ENCODE data around the gene GPHN. TPM values are rescaled to one million over a fixed set of nuclear protein-coding genes. Genes with fewer than 3 reads are reported as not detected.

The GPHN gene
- total RNA-seq, 1 experiment from 2014 or later = 18.1 TPM

GRCh38 chr14:66514213-66514612, 6.3 kb downstream of the GPHN start:
- CTCF ChIA-PET = no interaction called here
- TF ChIP-seq ZNF396 (CRISPR knock-in tag; IDR thresholded peaks at IDR 0.05; ENCODE audit: borderline replicate concordance) (no peak), ZNF532 (CRISPR knock-in tag; IDR thresholded peaks at IDR 0.05; ENCODE audit: borderline replicate concordance) (no peak), ATF6 (CRISPR knock-in tag; IDR thresholded peaks at IDR 0.05) (no peak), KAT7 (CRISPR knock-in tag; IDR thresholded peaks at IDR 0.05; ENCODE audit: borderline replicate concordance) (no peak), CREM (CRISPR knock-in tag; IDR thresholded peaks at IDR 0.05) (no peak), ZNF281 (CRISPR knock-in tag; IDR thresholded peaks at IDR 0.05) (no peak), NFE2L1 (CRISPR knock-in tag; IDR thresholded peaks at IDR 0.05) (no peak), SMAD4 (CRISPR knock-in tag; IDR thresholded peaks at IDR 0.05) (no peak), E2F1 (CRISPR knock-in tag; IDR thresholded peaks at IDR 0.05) (no peak), ZNF512 (CRISPR knock-in tag; IDR thresholded peaks at IDR 0.05; ENCODE audit: borderline replicate concordance) (no peak), EMX1 (CRISPR knock-in tag; IDR thresholded peaks at IDR 0.05) (no peak)
- peaks cover 14% of the 10 kb centered on the region for H3K27me3 Mint-ChIP-seq (ENCODE audit: low read depth)
- DNase-seq (ENCODE audit: low spot score) = no peak
- H3K4me1 Mint-ChIP-seq = peaks cover 10% of the 10 kb centered on the region
- no peak for ATAC-seq
- POLR2A ChIA-PET = no interaction called here
- H3K27ac Mint-ChIP-seq = no peak overlapping the region
- peaks cover 6% of the 10 kb centered on the region for H3K9me3 Mint-ChIP-seq
- no peak overlapping the region for H3K4me3 Mint-ChIP-seq
- no peaks in the 10 kb centered on the region for H3K36me3 Mint-ChIP-seq

- CTCF ChIA-PET = interaction anchor here (0.6 kb wide), 2 partner anchors 22 to 454 kb away, joined by 3 read pairs; no protein-coding TSS in a partner anchor
- no peak for ATAC-seq
- Mint-ChIP-seq H3K4me3 (no peak overlapping the region), H3K36me3 (peaks cover 3% of the 10 kb centered on the region; the same call in 1 of the 2 replicates), H3K4me1 (no peaks in the 10 kb centered on the region), H3K9me3 (peaks cover 23% of the 10 kb centered on the region), H3K27ac (no peak overlapping the region), H3K27me3 (ENCODE audit: low read depth) (no peaks in the 10 kb centered on the region)
- no peak for DNase-seq (ENCODE audit: low spot score)
- POLR2A ChIA-PET = no interaction called here
- no peak for TF ChIP-seq PRDM15 (CRISPR knock-in tag; IDR thresholded peaks at IDR 0.05)
- TF ChIP-seq ZNF532 (CRISPR knock-in tag; IDR thresholded peaks at IDR 0.05; ENCODE audit: borderline replicate concordance) = no peak
- no peak for TF ChIP-seq ZNF396 (CRISPR knock-in tag; IDR thresholded peaks at IDR 0.05; ENCODE audit: borderline replicate concordance)
- no peak for TF ChIP-seq RORB (CRISPR knock-in tag; IDR thresholded peaks at IDR 0.05)
Measured at GRCh38 chr14:66530526-66530925, 22.6 kb downstream of the GPHN start.
